GM23338 (cell line): Measurements from ENCODE around the gene NRCAM. TPM values are rescaled to one million over a fixed set of nuclear protein-coding genes. Genes with fewer than 3 reads are reported as not detected.

Source experiments
- ATAC-seq: fragments of 200-7000 bp; cut with Tn5 transposase; 3 replicates; pipeline ENCODE4 v1.9.1; 2020
- DNase-seq: peaks from one replicate; pipeline ENCODE4 v3.0.0-alpha.2; 2015; ENCODE audit warnings: low spot score
- H2AFZ ChIP-seq: fragments of 200-600 bp; sonication (generic); 2 replicates; pipeline ENCODE4 v1.8.0; 2016; ENCODE audit warnings: antibody characterized with exemption, mild to moderate bottlenecking, moderate library complexity
- H3F3A ChIP-seq: fragments of 200-600 bp; sonication (generic); replicated peaks from 2 replicates; pipeline ENCODE4 v1.8.0; 2017; ENCODE audit warnings: antibody characterized with exemption, mixed run types, low read depth
- H3K27ac ChIP-seq: fragments of 200-600 bp; sonication (generic); 2 replicates; pipeline ENCODE4 v1.6.1; 2016; ENCODE audit warnings: low read depth
- H3K27me3 ChIP-seq: fragments of 200-600 bp; sonication (generic); 2 replicates; pipeline ENCODE4 v1.8.0; 2016; ENCODE audit warnings: mild to moderate bottlenecking, mixed run types, moderate library complexity; ENCODE audit not compliant: insufficient read depth
- H3K36me3 ChIP-seq: fragments of 200-600 bp; sonication (generic); 2 replicates; pipeline ENCODE4 v1.8.0; 2016; ENCODE audit warnings: mild to moderate bottlenecking; ENCODE audit not compliant: insufficient read depth
- H3K4me1 ChIP-seq: fragments of 200-600 bp; sonication (generic); 2 replicates; pipeline ENCODE4 v1.8.0; 2016; ENCODE audit warnings: mild to moderate bottlenecking, moderate library complexity; ENCODE audit not compliant: insufficient read depth
- H3K4me2 ChIP-seq: fragments of 200-600 bp; sonication (generic); 2 replicates; pipeline ENCODE4 v1.7.1; 2017; ENCODE audit warnings: mixed run types
- H3K4me3 ChIP-seq: fragments of 200-600 bp; sonication (generic); 2 replicates; pipeline ENCODE4 v1.6.1; 2016; ENCODE audit warnings: mixed run types
- H3K79me2 ChIP-seq: fragments of 200-600 bp; sonication (generic); replicated peaks from 2 replicates; pipeline ENCODE4 v1.8.0; 2017; ENCODE audit warnings: mild to moderate bottlenecking; ENCODE audit not compliant: insufficient read depth
- H3K9me2 ChIP-seq: fragments of 200-600 bp; sonication (generic); 2 replicates; pipeline ENCODE4 v1.8.0; 2017; ENCODE audit not compliant: insufficient read depth
- H4K20me1 ChIP-seq: fragments of 200-600 bp; sonication (generic); replicated peaks from 2 replicates; pipeline ENCODE4 v1.8.0; 2017; ENCODE audit warnings: mild to moderate bottlenecking; ENCODE audit not compliant: insufficient read depth
- H3K27ac Mint-ChIP-seq: 2 replicates; pipeline ENCODE4 v1.8.0; 2020; ENCODE audit warnings: inconsistent platforms, mild to moderate bottlenecking, moderate library complexity, mixed read lengths
- H3K27me3 Mint-ChIP-seq: 3 replicates; pipeline ENCODE4 v1.8.0; 2022; ENCODE audit warnings: low read depth, mild to moderate bottlenecking, moderate library complexity, mixed read lengths, inconsistent platforms; ENCODE audit not compliant: insufficient read depth, poor library complexity
- H3K36me3 Mint-ChIP-seq: 3 replicates; pipeline ENCODE4 v1.8.0; 2021; ENCODE audit warnings: low read depth, mild to moderate bottlenecking, inconsistent platforms, moderate library complexity, mixed read lengths
- H3K4me1 Mint-ChIP-seq: 3 replicates; pipeline ENCODE4 v1.8.0; 2020; ENCODE audit warnings: mild to moderate bottlenecking, inconsistent platforms, mixed read lengths
- H3K4me3 Mint-ChIP-seq: 3 replicates; pipeline ENCODE4 v1.8.0; 2021; ENCODE audit warnings: moderate library complexity, mild to moderate bottlenecking, inconsistent platforms, mixed read lengths
- H3K9me3 Mint-ChIP-seq: 3 replicates; pipeline ENCODE4 v1.8.0; 2020; ENCODE audit warnings: moderate library complexity, mild to moderate bottlenecking, inconsistent platforms, mixed read lengths
- CREB1 ChIP-seq: fragments of 250-450 bp; sonication (Bioruptor Pico); IDR thresholded peaks from 2 replicates; pipeline ENCODE4 v1.5.0; 2020; ENCODE audit warnings: low read depth, mild to moderate bottlenecking, moderate library complexity
- CTCF ChIP-seq, 2 experiments: fragments of 200-600 bp in 1 of 2; sonication (generic) in 1 of 2; conservative IDR thresholded peaks; 2 replicates each; pipeline versions ENCODE4 v1.5.1 to v1.6.1; 2016 to 2017; ENCODE audit warnings: antibody characterized with exemption in 2 of 2, low read depth in 2 of 2, mild to moderate bottlenecking in 2 of 2, moderate library complexity in 1 of 2
- ETS1 ChIP-seq: IDR thresholded peaks from 2 replicates; pipeline ENCODE4 v1.6.1; 2016; ENCODE audit warnings: antibody characterized with exemption
- EZH2 ChIP-seq: fragments of 200-600 bp; sonication (generic); IDR thresholded peaks from one replicate; pipeline ENCODE4 v1.8.0; 2017; ENCODE audit warnings: antibody characterized with exemption, mild to moderate bottlenecking, low read depth; ENCODE audit not compliant: unreplicated experiment
- EZH2phosphoT487 ChIP-seq: fragments of 200-600 bp; sonication (generic); IDR thresholded peaks from one replicate; pipeline ENCODE4 v1.8.1; 2018; ENCODE audit warnings: antibody characterized with exemption; ENCODE audit not compliant: unreplicated experiment
- JUNB ChIP-seq: IDR thresholded peaks from one replicate; pipeline ENCODE4 v1.6.1; 2016; ENCODE audit warnings: antibody characterized with exemption; ENCODE audit not compliant: unreplicated experiment
- NANOG ChIP-seq: IDR thresholded peaks from 2 replicates; pipeline ENCODE4 v1.6.1; 2016; ENCODE audit warnings: antibody characterized with exemption, borderline replicate concordance
- POLR2AphosphoS5 ChIP-seq: IDR thresholded peaks from 2 replicates; pipeline ENCODE4 v1.6.1; 2016; ENCODE audit warnings: antibody characterized with exemption, low read depth
- REST ChIP-seq: IDR thresholded peaks from one replicate; pipeline ENCODE4 v1.6.1; 2018; ENCODE audit warnings: antibody characterized with exemption; ENCODE audit not compliant: unreplicated experiment
- STAT1 ChIP-seq: IDR thresholded peaks from one replicate; pipeline ENCODE4 v1.6.1; 2016; ENCODE audit warnings: antibody characterized with exemption; ENCODE audit not compliant: unreplicated experiment
- ZNF114 ChIP-seq: fragments of 250-450 bp; sonication (Bioruptor Pico); IDR thresholded peaks from 2 replicates; pipeline ENCODE4 v1.5.0; 2020; ENCODE audit warnings: mild to moderate bottlenecking, moderate library complexity
- ZNF331 ChIP-seq: fragments of 250-450 bp; sonication (Bioruptor Pico); IDR thresholded peaks from 2 replicates; pipeline ENCODE4 v1.5.0; 2020; ENCODE audit warnings: low read depth, mild to moderate bottlenecking, moderate library complexity
- ZNF462 ChIP-seq: fragments of 250-450 bp; sonication (Bioruptor Pico); IDR thresholded peaks from 2 replicates; pipeline ENCODE4 v1.5.0; 2020; ENCODE audit warnings: mild to moderate bottlenecking, moderate library complexity
- polyA plus RNA-seq: library from polyadenylated mRNA; unstranded; fragments of >200 nt; fragmentation: Nextera tagmentation; extraction: Ambion mirVana; gene quantifications from 2 replicates; pipeline ENCODE4 v1.2.1, GENCODE V29; 2016
- total RNA-seq: library from RNA; depleted of rRNA; stranded (reverse); fragments of >200 nt; shearing (Covaris generic); gene quantifications from 2 replicates; pipeline ENCODE4 v1.2.3, GENCODE V29; 2014

The NRCAM gene
- total and polyA plus RNA-seq, 2 experiments from 2014 or later, result 2.5 to 6.8 TPM

- Histone ChIP-seq H3K36me3 (no peaks in the 10 kb centered on the region), H3K9me2 (no peaks in the 10 kb centered on the region), H3K4me1 (no peaks in the 10 kb centered on the region), H3K4me3 (no peak overlapping the region), H3K27me3 (no peaks in the 10 kb centered on the region), H3K27ac (no peak overlapping the region), H3F3A (no peaks in the 10 kb centered on the region), H3K79me2 (no peaks in the 10 kb centered on the region), H3K4me2 (no peak overlapping the region), H2AFZ (peak overlapping the region; percentile 43; the same call in 1 of the 2 replicates), H4K20me1 (no peaks in the 10 kb centered on the region)
- ATAC-seq (no peak), DNase-seq (no peak)
- no peaks in the 10 kb centered on the region for H3K4me1 Mint-ChIP-seq
- no peak for TF ChIP-seq POLR2AphosphoS5
- TF ChIP-seq CREB1 (CRISPR knock-in tag), result no peak
- TF ChIP-seq ZNF114, result no peak
- no peak for TF ChIP-seq EZH2phosphoT487
- TF ChIP-seq REST, result no peak
- no peak for TF ChIP-seq NANOG
- no peak for TF ChIP-seq ZNF331 (CRISPR knock-in tag)
- no peak for TF ChIP-seq STAT1
- TF ChIP-seq JUNB, result no peak
- no peak for TF ChIP-seq CTCF (conservative IDR thresholded peaks at IDR 0.05; ENCODE audit: low read depth in 2 of 2)
- no peak for TF ChIP-seq ZNF462 (CRISPR knock-in tag)
- no peak for TF ChIP-seq EZH2
- no peak for TF ChIP-seq ETS1
- H3K27ac Mint-ChIP-seq, result no peak overlapping the region
- no peaks in the 10 kb centered on the region for H3K9me3 Mint-ChIP-seq
- no peak overlapping the region for H3K4me3 Mint-ChIP-seq
- no peaks in the 10 kb centered on the region for H3K27me3 Mint-ChIP-seq
- no peaks in the 10 kb centered on the region for H3K36me3 Mint-ChIP-seq
Observed at GRCh38 chr7:108104324-108104723, 351.9 kb downstream of the NRCAM start.
